Activated T-cell treated with anti-CD3 and anti-CD28 coated beads for 48 hours (primary cell): ENCODE results near the gene FSTL1.
A peak's percentile ranks its signal among the peaks of the same experiment; 100 is the strongest.

Experiments
- DNase-seq: peaks from one replicate; pipeline ENCODE4 v3.0.0-alpha.2; 2020; ENCODE audit warnings: low read depth

Gene FSTL1

GRCh38 chr3:120468635-120469295, 18.0 kb upstream of the FSTL1 start:
- DNase-seq, result no peak

GRCh38 chr3:120462409-120462959, 11.7 kb upstream of the FSTL1 start:
- no peak for DNase-seq

GRCh38 chr3:120461416-120461815, 10.6 kb upstream of the FSTL1 start:
- no peak for DNase-seq

GRCh38 chr3:120460862-120461261, 10.1 kb upstream of the FSTL1 start:
- no peak for DNase-seq

- no peak for DNase-seq
These were observed 9.5 kb upstream of the FSTL1 start for GRCh38 chr3:120460181-120460790.

- DNase-seq, result no peak
These were observed 8.4 kb upstream of the FSTL1 start for GRCh38 chr3:120459196-120459595.

- DNase-seq, result no peak
These were observed 7.0 kb upstream of the FSTL1 start for GRCh38 chr3:120457827-120458226.

- DNase-seq, result no peak
These were observed 3.4 kb upstream of the FSTL1 start for GRCh38 chr3:120454076-120454689.

GRCh38 chr3:120452816-120453215, 2.0 kb upstream of the FSTL1 start:
- DNase-seq, result no peak

GRCh38 chr3:120451806-120452205, 1.0 kb upstream of the FSTL1 start:
- no peak for DNase-seq

- DNase-seq, result no peak
These were observed 525 bp upstream of the FSTL1 start for GRCh38 chr3:120451272-120451761.

- DNase-seq, result peak; percentile 2
These were observed 842 bp downstream of the FSTL1 start for GRCh38 chr3:120449701-120450599.

- no peak for DNase-seq
These were observed 1.5 kb downstream of the FSTL1 start for GRCh38 chr3:120449251-120449650.

GRCh38 chr3:120448756-120449155, 2.0 kb downstream of the FSTL1 start:
- DNase-seq, result no peak

- DNase-seq, result no peak
These were observed 3.7 kb downstream of the FSTL1 start for GRCh38 chr3:120446891-120447668.

GRCh38 chr3:120445654-120446053, 5.1 kb downstream of the FSTL1 start:
- no peak for DNase-seq

- no peak for DNase-seq
These were observed 7.1 kb downstream of the FSTL1 start for GRCh38 chr3:120443626-120444123.

GRCh38 chr3:120442975-120443517, 7.7 kb downstream of the FSTL1 start:
- DNase-seq, result no peak

GRCh38 chr3:120441776-120442175, 9.0 kb downstream of the FSTL1 start:
- DNase-seq, result no peak

GRCh38 chr3:120440762-120441161, 10.0 kb downstream of the FSTL1 start:
- DNase-seq, result no peak
